K562 (cell line): ENCODE data around the gene AIG1. TPM values are rescaled to one million over a fixed set of nuclear protein-coding genes. Genes with fewer than 3 reads are reported as not detected.

Experiments
- ATAC-seq: fragments of 200-7000 bp; cut with Tn5 transposase; 3 replicates; pipeline ENCODE4 v1.9.1; 2020; ENCODE audit warnings: moderate library complexity
- BruUV-seq: library from RNA; stranded (reverse); fragments of 400-500 nt; replicated peaks from 2 replicates; lab custom pipeline; 2021; lab: Mats Ljungman, UMichigan
- CTCF ChIA-PET: fragments of 300-600 bp; formaldehyde crosslinking; extraction: SDS; loops from one replicate; lab custom pipeline; 2021; ENCODE audit warnings: low intra/inter-chr PET ratio; lab: Yijun Ruan, JAX
- POLR2A ChIA-PET: fragments of 300-600, 350-650 bp; sonication (Branson Sonifier 250); formaldehyde crosslinking; extraction: SDS; loops from one replicate; lab custom pipeline; 2021; ENCODE audit warnings: antibody characterized with exemption, inconsistent platforms; lab: Yijun Ruan, JAX
- DNase-seq, 4 experiments: peaks; one replicate each; pipeline versions ENCODE4 v3.0.0 to v3.0.0-alpha.2; 2011 to 2018; ENCODE audit warnings: low spot score in 3 of 4, mixed read lengths in 3 of 4; ENCODE audit errors: extremely low read depth in 1 of 4
- FAIRE-seq: peaks from 2 replicates; lab custom pipeline; 2011; peaks lifted over from hg19 to GRCh38; lab: Jason Lieb, UNC
- H2AFZ ChIP-seq: 2 replicates; pipeline ENCODE4 v1.6.0; 2011; ENCODE audit warnings: low read depth, low read length, control low read depth, inconsistent platforms
- H3K27ac ChIP-seq: fragments of 200-600 bp; 3 replicates; pipeline ENCODE4 v1.8.0; 2011; ENCODE audit warnings: low read depth, mild to moderate bottlenecking, control low read depth, inconsistent platforms, low read length, moderate library complexity, mixed read lengths; ENCODE audit errors: extremely low read depth
- H3K27me3 ChIP-seq, 2 experiments: fragments of 300-600 bp in 1 of 2; 2 replicates in 1 of 2; 3 replicates in 1 of 2; pipeline versions ENCODE4 v1.6.0 to v1.8.0; 2011; ENCODE audit warnings: inconsistent platforms in 2 of 2, low read length in 2 of 2, mild to moderate bottlenecking in 1 of 2, mixed read lengths in 1 of 2, moderate library complexity in 1 of 2; ENCODE audit not compliant: control insufficient read depth in 2 of 2, insufficient read depth in 2 of 2
- H3K36me3 ChIP-seq: fragments of 300-600 bp; 3 replicates; pipeline ENCODE4 v1.8.0; 2011; ENCODE audit warnings: mild to moderate bottlenecking, low read length, inconsistent platforms; ENCODE audit not compliant: control insufficient read depth, insufficient read depth
- H3K4me1 ChIP-seq, 2 experiments: fragments of 200-600 bp in 1 of 2; replicated peaks in 1 of 2; 2 replicates in 1 of 2; 3 replicates in 1 of 2; pipeline versions ENCODE4 v1.5.1 to v1.8.0; 2011; ENCODE audit warnings: inconsistent platforms in 2 of 2, low read length in 2 of 2, mild to moderate bottlenecking in 1 of 2, mixed read lengths in 1 of 2, moderate library complexity in 1 of 2; ENCODE audit not compliant: control insufficient read depth in 2 of 2, insufficient read depth in 2 of 2
- H3K4me2 ChIP-seq: 2 replicates; pipeline ENCODE4 v1.6.1; 2011; ENCODE audit warnings: low read length, control low read depth, inconsistent platforms, mixed read lengths; ENCODE audit not compliant: insufficient read depth
- H3K4me3 ChIP-seq: fragments of 200-600 bp; sonication (generic), shearing (Covaris generic); 2 replicates; pipeline ENCODE4 v1.5.1; 2016; ENCODE audit warnings: control low read depth, inconsistent platforms
- H3K79me2 ChIP-seq: fragments of 200-600 bp; 3 replicates; pipeline ENCODE4 v1.8.0; 2011; ENCODE audit warnings: low read length, inconsistent platforms; ENCODE audit not compliant: control insufficient read depth, insufficient read depth
- H3K9ac ChIP-seq, 2 experiments: 2 replicates each; pipeline versions ENCODE4 v1.6.0 to v1.6.1; 2011; ENCODE audit warnings: low read depth in 2 of 2, low read length in 2 of 2, control low read depth in 1 of 2, inconsistent platforms in 1 of 2, mild to moderate bottlenecking in 1 of 2, mixed read lengths in 1 of 2; ENCODE audit not compliant: insufficient read depth in 1 of 2
- H3K9me1 ChIP-seq: one replicate; pipeline ENCODE4 v1.6.0; 2011; ENCODE audit warnings: inconsistent platforms, mild to moderate bottlenecking, low read length, moderate library complexity; ENCODE audit not compliant: control insufficient read depth, insufficient read depth
- H3K9me3 ChIP-seq: replicated peaks from 2 replicates; pipeline ENCODE4 v1.5.1; 2011; ENCODE audit warnings: low read depth, low read length, inconsistent platforms; ENCODE audit not compliant: control insufficient read depth, insufficient read depth
- H4K20me1 ChIP-seq: replicated peaks from 2 replicates; pipeline ENCODE4 v1.6.1; 2011; ENCODE audit warnings: low read length, inconsistent platforms, mixed read lengths; ENCODE audit not compliant: control insufficient read depth, insufficient read depth
- ADNP ChIP-seq: fragments of 200-800 bp; sonication (Bioruptor generic); IDR thresholded peaks from 2 replicates; pipeline ENCODE4 v1.6.1; 2016; ENCODE audit warnings: missing genetic modification characterization, missing compliant biosample characterization
- BRD4 ChIP-seq: fragments of 200-600 bp; sonication (generic); IDR thresholded peaks from 2 replicates; pipeline ENCODE4 v1.6.1; 2017; ENCODE audit warnings: inconsistent platforms
- CBFB ChIP-seq: sonication (generic); formaldehyde crosslinking; IDR thresholded peaks from 2 replicates; pipeline ENCODE4 v1.4.0; 2020; ENCODE audit warnings: mild to moderate bottlenecking, missing genetic modification reagents
- EP300 ChIP-seq: IDR thresholded peaks from 2 replicates; pipeline ENCODE4 v1.6.1; 2012; ENCODE audit warnings: low read length, improper control_type of control experiment
- ESRRA ChIP-seq: fragments of 450-650 bp; IDR thresholded peaks from 2 replicates; pipeline ENCODE4 v1.6.1; 2014; ENCODE audit warnings: low read depth, mild to moderate bottlenecking, moderate library complexity, borderline replicate concordance
- HES1 ChIP-seq: fragments of 450-650 bp; IDR thresholded peaks from 2 replicates; pipeline ENCODE4 v1.6.1; 2016; ENCODE audit warnings: low read depth, mild to moderate bottlenecking, moderate library complexity
- MTF1 ChIP-seq: fragments of 250-450 bp; sonication (Bioruptor Pico); IDR thresholded peaks from 2 replicates; pipeline ENCODE4 v1.9.0; 2021; ENCODE audit warnings: moderate library complexity, mild to moderate bottlenecking, inconsistent platforms, borderline replicate concordance
- RBM34 ChIP-seq: fragments of 200-400 bp; formaldehyde crosslinking; IDR thresholded peaks from 2 replicates; pipeline ENCODE4 v1.6.1; 2018; ENCODE audit warnings: low read length, borderline replicate concordance; ENCODE audit not compliant: insufficient read depth
- TCF7 ChIP-seq: sonication (generic); IDR thresholded peaks from 2 replicates; pipeline ENCODE4 v1.6.1; 2016; ENCODE audit warnings: antibody characterized with exemption, borderline replicate concordance
- TEAD2 ChIP-seq: fragments of 450-650 bp; IDR thresholded peaks from 2 replicates; pipeline ENCODE4 v1.6.1; 2016; ENCODE audit warnings: missing genetic modification characterization, control low read depth, missing compliant biosample characterization
- ZNF212 ChIP-seq: fragments of 450-650 bp; formaldehyde crosslinking; IDR thresholded peaks from 2 replicates; pipeline ENCODE4 v1.4.0; 2020; ENCODE audit warnings: mild to moderate bottlenecking
- ZNF57 ChIP-seq: fragments of 450-650 bp; formaldehyde crosslinking; IDR thresholded peaks from 2 replicates; pipeline ENCODE4 v1.4.0; 2020; ENCODE audit warnings: mild to moderate bottlenecking, moderate library complexity
- ZSCAN32 ChIP-seq: fragments of 450-650 bp; formaldehyde crosslinking; IDR thresholded peaks from 2 replicates; pipeline ENCODE4 v1.4.0; 2020; ENCODE audit warnings: mild to moderate bottlenecking, moderate library complexity
- WGBS: fragments of 100-300 bp; shearing (Covaris generic); methylation state at CpG from one replicate; pipeline ENCODE4 v1.1.6; 2016; ENCODE audit warnings: low coverage, mixed read lengths; ENCODE audit not compliant: insufficient coverage; ENCODE audit errors: missing lambda C conversion rate; 5-methylcytosine and 5-hydroxymethylcytosine counted together
- in situ Hi-C: fragments of 300-500 bp; cut with MboI; formaldehyde crosslinking; loops from 4 replicates; pipeline ENCODE4 v1.15.0; 2018; ENCODE audit warnings: inconsistent platforms, mixed read lengths
- intact Hi-C: fragments of 100-400 bp; cut with micrococcal nuclease; formaldehyde crosslinking; loops from 2 replicates; pipeline ENCODE4 v1.14.2; 2022
- polyA plus RNA-seq, 8 experiments: library from polyadenylated mRNA; depleted of rRNA in 4 of 8; stranded (reverse) in 5 of 8; unstranded in 3 of 8; fragments of >200 nt; fragmentation: Nextera tagmentation in 2 of 8; fragmentation: Illumina TruSeq in 1 of 8; extraction: Ambion mirVana in 2 of 8; extraction: Trizol in 1 of 8; gene quantifications; 2 replicates each; pipeline versions ENCODE4 v1.2.1 to v1.2.3, GENCODE V29; 2011 to 2014; ENCODE audit warnings: inconsistent platforms in 1 of 8, missing spikeins in 1 of 8
- total RNA-seq, 7 experiments: library from RNA; depleted of rRNA in 6 of 7; stranded (reverse); fragments of >200 nt in 6 of 7; fragmentation: Illumina TruSeq in 2 of 7; extraction: Trizol in 2 of 7; gene quantifications; 2 replicates each; pipeline versions ENCODE4 v1.2.1 to v1.2.3, GENCODE V29; 2011 to 2021; ENCODE audit warnings: low replicate concordance in 1 of 7
- TF ChIP-seq, protein P1 (sequence below), 3 experiments: fragments of 200-800 bp in 1 of 3; sonication (Bioruptor generic) in 1 of 3; sonication (generic) in 1 of 3; formaldehyde crosslinking in 1 of 3; IDR thresholded peaks; 2 replicates each; pipeline versions ENCODE4 v1.6.1 to v1.8.0; 2016 to 2022; ENCODE audit warnings: mild to moderate bottlenecking in 2 of 3, missing compliant biosample characterization in 2 of 3, missing genetic modification characterization in 2 of 3, missing genetic modification reagents in 1 of 3
- TF ChIP-seq, protein P2 (sequence below): fragments of 450-650 bp; IDR thresholded peaks from 2 replicates; pipeline ENCODE4 v1.6.1; 2016; ENCODE audit warnings: missing biosample characterization, missing genetic modification characterization

The AIG1 gene
- total and polyA plus RNA-seq, 9 of the 15 experiments (the other 6 are each of a cell fraction or from before 2014, with no cell fraction given) = 74.8 to 333 (median 127) TPM

- no TSS peak for BruUV-seq
- no peaks in the 10 kb centered on the region for H3K9me3 ChIP-seq
- POLR2A ChIA-PET = no interaction called here
- H3K27ac ChIP-seq = no peak overlapping the region
- ATAC-seq = no peak
- no peak for DNase-seq
- H3K9ac ChIP-seq = no peak overlapping the region
- no peaks in the 10 kb centered on the region for H3K4me1 ChIP-seq
- no peaks in the 10 kb centered on the region for H3K27me3 ChIP-seq
- intact Hi-C loops = no loop called here
- no peak overlapping the region for H3K4me3 ChIP-seq
- TF ChIP-seq, protein P1, sequence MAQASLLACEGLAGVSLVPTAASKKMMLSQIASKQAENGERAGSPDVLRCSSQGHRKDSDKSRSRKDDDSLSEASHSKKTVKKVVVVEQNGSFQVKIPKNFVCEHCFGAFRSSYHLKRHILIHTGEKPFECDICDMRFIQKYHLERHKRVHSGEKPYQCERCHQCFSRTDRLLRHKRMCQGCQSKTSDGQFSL (CRISPR knock-in tag; IDR thresholded peaks at IDR 0.05) = no peak
- TF ChIP-seq, protein P1 (tag; IDR thresholded peaks at IDR 0.05) = no peak
- no peak for TF ChIP-seq CBFB (CRISPR knock-in tag)
- no peak for TF ChIP-seq ZNF212 (CRISPR knock-in tag)
- TF ChIP-seq TCF7 = no peak
- no peak for TF ChIP-seq EP300
- TF ChIP-seq TEAD2 (tag) = no peak
- no peak for TF ChIP-seq ZSCAN32
- no peak for TF ChIP-seq ADNP (tag)
- TF ChIP-seq ZNF57 (CRISPR knock-in tag) = no peak
- TF ChIP-seq RBM34 = no peak
- TF ChIP-seq, protein P2, sequence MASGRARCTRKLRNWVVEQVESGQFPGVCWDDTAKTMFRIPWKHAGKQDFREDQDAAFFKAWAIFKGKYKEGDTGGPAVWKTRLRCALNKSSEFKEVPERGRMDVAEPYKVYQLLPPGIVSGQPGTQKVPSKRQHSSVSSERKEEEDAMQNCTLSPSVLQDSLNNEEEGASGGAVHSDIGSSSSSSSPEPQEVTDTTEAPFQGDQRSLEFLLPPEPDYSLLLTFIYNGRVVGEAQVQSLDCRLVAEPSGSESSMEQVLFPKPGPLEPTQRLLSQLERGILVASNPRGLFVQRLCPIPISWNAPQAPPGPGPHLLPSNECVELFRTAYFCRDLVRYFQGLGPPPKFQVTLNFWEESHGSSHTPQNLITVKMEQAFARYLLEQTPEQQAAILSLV = no peak
- no peak for TF ChIP-seq MTF1 (CRISPR knock-in tag)
- no peak for TF ChIP-seq ESRRA
- TF ChIP-seq BRD4 = no peak
- TF ChIP-seq HES1 = no peak
- H4K20me1 ChIP-seq = no peaks in the 10 kb centered on the region
- FAIRE-seq = no peak
- H3K36me3 ChIP-seq = peaks cover 83% of the 10 kb centered on the region
- in situ Hi-C loops = no loop called here
- H2AFZ ChIP-seq = no peak overlapping the region
- CTCF ChIA-PET = no interaction called here
- no peaks in the 10 kb centered on the region for H3K79me2 ChIP-seq
- no peak overlapping the region for H3K4me2 ChIP-seq
- WGBS = 75% methylated on average over 5 of the region's 5 CpGs
- no peaks in the 10 kb centered on the region for H3K9me1 ChIP-seq
Observed at GRCh38 chr6:143221698-143222097, 161.0 kb downstream of the AIG1 start.
